HG02884 (cell line): ENCODE data around the gene PCDHA10.

ENCODE experiments used
- ATAC-seq: cut with Tn5 transposase; IDR thresholded peaks from one replicate; pipeline ENCODE4 v1.9.1; 2021; ENCODE audit warnings: mild to moderate bottlenecking, moderate library complexity; ENCODE audit not compliant: unreplicated experiment

PCDHA10 gene

DNA sequence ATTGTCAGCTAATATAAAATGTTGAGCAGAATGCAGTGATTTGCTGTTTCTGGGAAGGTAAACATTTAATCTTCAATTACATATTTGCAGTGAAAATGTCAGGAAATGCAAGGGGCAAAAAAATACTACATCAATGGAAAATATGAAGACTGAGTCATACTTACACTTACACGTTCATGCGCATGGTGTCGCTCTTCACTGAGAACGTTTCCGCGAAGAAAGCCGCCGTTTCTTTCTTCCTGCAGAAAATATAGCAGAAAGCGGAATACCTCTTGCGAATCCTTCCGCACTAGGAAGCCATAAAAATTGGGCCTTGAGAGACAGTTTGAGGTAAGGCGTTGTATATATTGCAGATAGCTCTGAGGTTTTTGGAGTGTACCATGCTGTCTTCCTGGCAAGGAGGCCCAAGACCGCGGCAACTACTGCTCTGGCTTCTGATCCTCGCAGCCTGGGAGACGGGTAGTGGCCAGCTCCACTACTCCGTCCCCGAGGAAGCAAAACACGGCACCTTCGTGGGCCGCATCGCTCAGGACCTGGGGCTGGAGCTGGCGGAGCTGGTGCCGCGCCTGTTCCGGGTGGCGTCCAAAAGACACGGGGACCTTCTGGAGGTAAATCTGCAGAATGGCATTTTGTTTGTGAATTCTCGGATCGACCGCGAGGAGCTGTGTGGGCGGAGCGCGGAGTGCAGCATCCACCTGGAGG, 26.3 kb downstream of the PCDHA10 start, which contains the start of gene PCDHA13:
TSS of gene PCDHA13 (plus strand) at position 236 of the 702 bp plus-strand sequence. CDS start at position 381, 145 bp downstream.
- no peak for ATAC-seq

DNA sequence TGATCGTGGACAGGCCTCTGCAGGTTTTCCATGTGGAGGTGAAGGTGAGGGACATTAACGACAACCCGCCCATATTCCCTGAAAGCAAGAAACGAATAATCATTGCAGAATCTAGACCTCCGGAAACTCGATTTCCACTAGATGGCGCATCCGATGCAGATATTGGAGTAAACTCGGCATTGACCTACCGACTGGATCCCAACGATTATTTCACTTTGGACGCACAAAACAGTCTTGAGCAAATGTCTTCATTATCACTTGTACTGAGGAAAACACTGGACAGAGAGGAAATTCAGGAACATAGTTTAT, 26.8 kb downstream of the PCDHA10 start:
- ATAC-seq: no peak

DNA sequence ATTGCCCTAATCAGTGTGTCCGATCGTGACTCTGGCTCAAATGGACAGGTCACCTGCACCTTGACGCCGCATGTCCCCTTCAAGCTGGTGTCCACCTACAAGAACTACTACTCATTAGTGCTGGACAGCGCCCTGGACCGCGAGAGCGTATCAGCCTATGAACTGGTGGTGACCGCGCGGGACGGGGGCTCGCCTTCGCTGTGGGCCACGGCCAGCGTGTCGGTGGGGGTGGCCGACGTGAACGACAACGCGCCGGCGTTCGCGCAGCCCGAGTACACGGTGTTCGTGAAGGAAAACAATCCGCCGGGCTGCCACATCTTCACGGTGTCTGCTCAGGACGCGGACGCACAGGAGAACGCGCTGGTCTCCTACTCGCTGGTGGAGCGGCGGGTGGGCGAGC, 27.7 kb downstream of the PCDHA10 start:
- ATAC-seq: no peak

DNA sequence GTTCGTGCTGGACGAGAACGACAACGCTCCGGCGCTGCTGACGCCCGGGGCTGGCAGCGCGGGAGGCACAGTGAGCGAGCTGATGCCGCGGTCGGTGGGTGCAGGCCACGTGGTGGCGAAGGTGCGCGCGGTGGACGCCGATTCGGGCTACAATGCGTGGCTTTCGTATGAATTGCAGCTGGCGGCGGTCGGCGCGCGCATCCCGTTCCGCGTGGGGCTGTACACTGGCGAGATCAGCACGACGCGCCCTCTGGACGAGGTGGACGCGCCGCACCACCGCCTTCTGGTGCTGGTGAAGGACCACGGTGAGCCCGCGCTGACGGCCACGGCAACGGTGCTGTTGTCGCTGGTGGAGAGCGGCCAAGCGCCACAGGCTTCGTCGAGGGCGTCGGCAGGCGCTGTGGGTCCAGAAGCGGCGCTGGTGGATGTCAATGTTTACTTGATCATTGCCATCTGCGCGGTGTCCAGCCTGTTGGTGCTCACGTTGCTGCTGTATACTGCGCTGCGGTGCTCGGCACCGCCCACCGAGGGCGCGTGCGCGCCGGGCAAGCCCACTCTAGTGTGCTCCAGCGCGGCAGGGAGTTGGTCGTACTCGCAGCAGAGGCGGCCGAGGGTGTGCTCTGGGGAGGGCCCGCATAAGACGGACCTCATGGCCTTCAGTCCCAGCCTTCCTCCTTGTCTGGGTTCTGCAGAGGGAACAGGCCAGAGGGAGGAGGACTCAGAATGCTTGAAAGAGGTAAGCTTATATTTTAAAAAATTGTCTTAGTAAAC, 28.4 kb downstream of the PCDHA10 start:
- no peak for ATAC-seq

DNA sequence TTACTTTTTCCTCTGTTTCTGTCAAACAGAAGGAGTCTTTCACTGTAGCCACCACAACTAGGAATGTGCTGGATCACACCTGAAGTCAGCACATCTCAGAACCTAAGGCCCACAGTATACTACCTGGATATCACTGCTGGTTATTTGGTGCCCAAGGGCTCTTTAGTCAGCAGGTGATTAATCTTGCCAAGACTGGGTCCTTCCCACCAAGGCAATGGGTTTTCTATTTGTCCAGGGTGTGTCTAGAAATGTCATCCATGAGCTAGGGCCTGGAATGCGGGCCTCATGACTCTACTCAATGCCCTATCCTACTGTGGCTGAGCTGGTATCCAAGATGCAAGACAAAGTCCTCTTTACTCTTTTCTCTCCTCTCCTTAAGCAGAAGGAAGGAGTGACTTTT, 60.6 kb downstream of the PCDHA10 start:
- no peak for ATAC-seq
